NCI-H2196 (cell line): ENCODE data around the gene NIP7.

Experiments
- DNase-seq: peaks from one replicate; lab custom pipeline; 2025; ENCODE audit not compliant: unreplicated experiment; lab: John Stamatoyannopoulos, UW

Gene NIP7

GRCh38 chr16:69381231-69381630 is 41.7 kb downstream of the NIP7 start:
- DNase-seq = no peak

GRCh38 chr16:69382421-69382820 is 42.8 kb downstream of the NIP7 start:
- no peak for DNase-seq

- DNase-seq = no peak
Measured at GRCh38 chr16:69384974-69385373, 45.4 kb downstream of the NIP7 start.

GRCh38 chr16:69386596-69386995 is 47.0 kb downstream of the NIP7 start:
- no peak for DNase-seq
